K562 (cell line): ENCODE results near the gene TCEA3. TPM values are rescaled to one million over a fixed set of nuclear protein-coding genes. Genes with fewer than 3 reads are reported as not detected.

Experiments used
- CBX5 ChIP-seq: IDR thresholded peaks from 2 replicates; pipeline ENCODE4 v1.6.1; 2014; ENCODE audit warnings: low read depth, borderline replicate concordance
- CHD4 ChIP-seq: fragments of 200-600 bp; sonication (generic); IDR thresholded peaks from 3 replicates; pipeline ENCODE4 v1.6.1; 2012; ENCODE audit warnings: low read depth, mild to moderate bottlenecking, mixed read lengths, low read length, inconsistent platforms; ENCODE audit not compliant: insufficient read depth, insufficient replicate concordance, poor library complexity, severe bottlenecking
- CTBP1 ChIP-seq: fragments of 450-650 bp; IDR thresholded peaks from 2 replicates; pipeline ENCODE4 v1.6.1; 2016; ENCODE audit warnings: borderline replicate concordance
- PTBP1 ChIP-seq: fragments of 200-400 bp; formaldehyde crosslinking; IDR thresholded peaks from 2 replicates; pipeline ENCODE4 v1.6.1; 2017; ENCODE audit warnings: low read depth, low read length
- ZNF395 ChIP-seq: fragments of 200-800 bp; sonication (Bioruptor generic); IDR thresholded peaks from 2 replicates; pipeline ENCODE4 v1.6.1; 2017; ENCODE audit warnings: missing genetic modification characterization, missing compliant biosample characterization
- ZNF75A ChIP-seq: fragments of 450-650 bp; formaldehyde crosslinking; IDR thresholded peaks from 2 replicates; pipeline ENCODE4 v1.4.0; 2020; ENCODE audit warnings: mild to moderate bottlenecking
- ZZZ3 ChIP-seq: fragments of 450-650 bp; IDR thresholded peaks from 2 replicates; pipeline ENCODE4 v1.6.1; 2016; ENCODE audit warnings: antibody characterized with exemption, mild to moderate bottlenecking, moderate library complexity
- polyA plus RNA-seq, 8 experiments: library from polyadenylated mRNA; depleted of rRNA in 4 of 8; stranded (reverse) in 5 of 8; unstranded in 3 of 8; fragments of >200 nt; fragmentation: Nextera tagmentation in 2 of 8; fragmentation: Illumina TruSeq in 1 of 8; extraction: Ambion mirVana in 2 of 8; extraction: Trizol in 1 of 8; gene quantifications; 2 replicates each; pipeline versions ENCODE4 v1.2.1 to v1.2.3, GENCODE V29; 2011 to 2014; ENCODE audit warnings: inconsistent platforms in 1 of 8, missing spikeins in 1 of 8
- total RNA-seq, 7 experiments: library from RNA; depleted of rRNA in 6 of 7; stranded (reverse); fragments of >200 nt in 6 of 7; fragmentation: Illumina TruSeq in 2 of 7; extraction: Trizol in 2 of 7; gene quantifications; 2 replicates each; pipeline versions ENCODE4 v1.2.1 to v1.2.3, GENCODE V29; 2011 to 2021; ENCODE audit warnings: low replicate concordance in 1 of 7
- TF ChIP-seq, protein P1 (sequence below), 2 experiments: fragments of 450-650 bp in 1 of 2; sonication (generic) in 1 of 2; formaldehyde crosslinking in 1 of 2; IDR thresholded peaks; 2 replicates each; pipeline versions ENCODE4 v1.7.1 to v1.9.0; 2016 to 2022; ENCODE audit warnings: inconsistent platforms in 1 of 2, mild to moderate bottlenecking in 1 of 2, missing genetic modification reagents in 1 of 2
- TF ChIP-seq, protein P2 (sequence below): fragments of 450-650 bp; IDR thresholded peaks from 2 replicates; pipeline ENCODE4 v1.6.1; 2018; ENCODE audit not compliant: partially characterized antibody
- TF ChIP-seq, protein P3 (sequence below), 3 experiments: fragments of 200-800 bp in 1 of 3; sonication (Bioruptor generic) in 1 of 3; sonication (generic) in 1 of 3; formaldehyde crosslinking in 1 of 3; IDR thresholded peaks; 2 replicates each; pipeline versions ENCODE4 v1.6.1 to v1.8.0; 2016 to 2022; ENCODE audit warnings: mild to moderate bottlenecking in 2 of 3, missing compliant biosample characterization in 2 of 3, missing genetic modification characterization in 2 of 3, missing genetic modification reagents in 1 of 3

The TCEA3 gene
- total and polyA plus RNA-seq, 9 of the 15 experiments (the other 6 are each of a cell fraction or from before 2014, with no cell fraction given) = 0.03 to 0.55 (median 0.36) TPM

DNA sequence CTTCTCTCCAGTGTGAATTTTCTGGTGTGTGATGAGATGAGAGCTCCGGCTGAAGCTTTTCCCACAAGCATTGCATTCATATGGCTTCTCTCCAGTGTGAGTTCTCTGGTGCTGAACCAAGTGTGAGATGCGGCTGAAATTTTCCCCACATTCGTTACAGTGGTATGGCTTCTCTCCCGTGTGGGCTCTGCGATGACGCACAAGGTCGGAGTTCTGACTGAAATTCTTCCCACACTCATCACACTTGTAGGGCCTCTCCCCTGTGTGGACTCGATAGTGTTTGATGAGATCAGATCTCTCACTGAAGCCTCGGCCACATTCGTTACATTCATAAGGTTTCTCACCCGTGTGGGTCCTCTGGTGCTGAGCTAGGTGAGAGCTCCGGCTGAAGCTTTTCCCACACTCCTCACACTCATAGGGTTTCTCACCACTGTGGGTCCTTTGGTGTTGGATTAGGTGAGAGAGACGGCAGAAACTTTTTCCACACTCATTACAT, 62.3 kb downstream of the TCEA3 start (continued):
- TF ChIP-seq, protein P1, sequence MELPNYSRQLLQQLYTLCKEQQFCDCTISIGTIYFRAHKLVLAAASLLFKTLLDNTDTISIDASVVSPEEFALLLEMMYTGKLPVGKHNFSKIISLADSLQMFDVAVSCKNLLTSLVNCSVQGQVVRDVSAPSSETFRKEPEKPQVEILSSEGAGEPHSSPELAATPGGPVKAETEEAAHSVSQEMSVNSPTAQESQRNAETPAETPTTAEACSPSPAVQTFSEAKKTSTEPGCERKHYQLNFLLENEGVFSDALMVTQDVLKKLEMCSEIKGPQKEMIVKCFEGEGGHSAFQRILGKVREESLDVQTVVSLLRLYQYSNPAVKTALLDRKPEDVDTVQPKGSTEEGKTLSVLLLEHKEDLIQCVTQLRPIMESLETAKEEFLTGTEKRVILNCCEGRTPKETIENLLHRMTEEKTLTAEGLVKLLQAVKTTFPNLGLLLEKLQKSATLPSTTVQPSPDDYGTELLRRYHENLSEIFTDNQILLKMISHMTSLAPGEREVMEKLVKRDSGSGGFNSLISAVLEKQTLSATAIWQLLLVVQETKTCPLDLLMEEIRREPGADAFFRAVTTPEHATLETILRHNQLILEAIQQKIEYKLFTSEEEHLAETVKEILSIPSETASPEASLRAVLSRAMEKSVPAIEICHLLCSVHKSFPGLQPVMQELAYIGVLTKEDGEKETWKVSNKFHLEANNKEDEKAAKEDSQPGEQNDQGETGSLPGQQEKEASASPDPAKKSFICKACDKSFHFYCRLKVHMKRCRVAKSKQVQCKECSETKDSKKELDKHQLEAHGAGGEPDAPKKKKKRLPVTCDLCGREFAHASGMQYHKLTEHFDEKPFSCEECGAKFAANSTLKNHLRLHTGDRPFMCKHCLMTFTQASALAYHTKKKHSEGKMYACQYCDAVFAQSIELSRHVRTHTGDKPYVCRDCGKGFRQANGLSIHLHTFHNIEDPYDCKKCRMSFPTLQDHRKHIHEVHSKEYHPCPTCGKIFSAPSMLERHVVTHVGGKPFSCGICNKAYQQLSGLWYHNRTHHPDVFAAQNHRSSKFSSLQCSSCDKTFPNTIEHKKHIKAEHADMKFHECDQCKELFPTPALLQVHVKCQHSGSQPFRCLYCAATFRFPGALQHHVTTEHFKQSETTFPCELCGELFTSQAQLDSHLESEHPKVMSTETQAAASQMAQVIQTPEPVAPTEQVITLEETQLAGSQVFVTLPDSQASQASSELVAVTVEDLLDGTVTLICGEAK (IDR thresholded peaks at IDR 0.05) = peak; percentile 51; the same call in 1 of the 2 replicates
- TF ChIP-seq, protein P1 (CRISPR knock-in tag; IDR thresholded peaks at IDR 0.05) = no peak
- TF ChIP-seq ZNF75A (CRISPR knock-in tag) = peak; percentile 99
- TF ChIP-seq ZZZ3 = no peak
- TF ChIP-seq CBX5 = peak; percentile 80
- TF ChIP-seq, protein P2, sequence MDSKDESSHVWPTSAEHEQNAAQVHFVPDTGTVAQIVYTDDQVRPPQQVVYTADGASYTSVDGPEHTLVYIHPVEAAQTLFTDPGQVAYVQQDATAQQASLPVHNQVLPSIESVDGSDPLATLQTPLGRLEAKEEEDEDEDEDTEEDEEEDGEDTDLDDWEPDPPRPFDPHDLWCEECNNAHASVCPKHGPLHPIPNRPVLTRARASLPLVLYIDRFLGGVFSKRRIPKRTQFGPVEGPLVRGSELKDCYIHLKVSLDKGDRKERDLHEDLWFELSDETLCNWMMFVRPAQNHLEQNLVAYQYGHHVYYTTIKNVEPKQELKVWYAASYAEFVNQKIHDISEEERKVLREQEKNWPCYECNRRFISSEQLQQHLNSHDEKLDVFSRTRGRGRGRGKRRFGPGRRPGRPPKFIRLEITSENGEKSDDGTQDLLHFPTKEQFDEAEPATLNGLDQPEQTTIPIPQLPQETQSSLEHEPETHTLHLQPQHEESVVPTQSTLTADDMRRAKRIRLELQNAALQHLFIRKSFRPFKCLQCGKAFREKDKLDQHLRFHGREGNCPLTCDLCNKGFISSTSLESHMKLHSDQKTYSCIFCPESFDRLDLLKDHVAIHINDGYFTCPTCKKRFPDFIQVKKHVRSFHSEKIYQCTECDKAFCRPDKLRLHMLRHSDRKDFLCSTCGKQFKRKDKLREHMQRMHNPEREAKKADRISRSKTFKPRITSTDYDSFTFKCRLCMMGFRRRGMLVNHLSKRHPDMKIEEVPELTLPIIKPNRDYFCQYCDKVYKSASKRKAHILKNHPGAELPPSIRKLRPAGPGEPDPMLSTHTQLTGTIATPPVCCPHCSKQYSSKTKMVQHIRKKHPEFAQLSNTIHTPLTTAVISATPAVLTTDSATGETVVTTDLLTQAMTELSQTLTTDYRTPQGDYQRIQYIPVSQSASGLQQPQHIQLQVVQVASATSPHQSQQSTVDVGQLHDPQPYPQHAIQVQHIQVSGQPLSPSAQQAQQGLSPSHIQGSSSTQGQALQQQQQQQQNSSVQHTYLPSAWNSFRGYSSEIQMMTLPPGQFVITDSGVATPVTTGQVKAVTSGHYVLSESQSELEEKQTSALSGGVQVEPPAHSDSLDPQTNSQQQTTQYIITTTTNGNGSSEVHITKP = no peak
- TF ChIP-seq PTBP1 = peak; percentile 86
- 0 out of 2 replicates have a peak, but pooled peaks have one; percentile 15 for TF ChIP-seq CTBP1
- TF ChIP-seq, protein P3, sequence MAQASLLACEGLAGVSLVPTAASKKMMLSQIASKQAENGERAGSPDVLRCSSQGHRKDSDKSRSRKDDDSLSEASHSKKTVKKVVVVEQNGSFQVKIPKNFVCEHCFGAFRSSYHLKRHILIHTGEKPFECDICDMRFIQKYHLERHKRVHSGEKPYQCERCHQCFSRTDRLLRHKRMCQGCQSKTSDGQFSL (CRISPR knock-in tag; IDR thresholded peaks at IDR 0.05) = no peak
- TF ChIP-seq, protein P3 (tag; IDR thresholded peaks at IDR 0.05) = 0 out of 4 replicates have a peak, but pooled peaks of 1 of the 2 experiments have one; percentile 36
- TF ChIP-seq CHD4 = peak; percentile 88
- TF ChIP-seq ZNF395 (CRISPR knock-in tag) = no peak
